ENCODE data around the gene EIF4A2. TPM values are rescaled to one million over a fixed set of nuclear protein-coding genes. Genes with fewer than 3 reads are reported as not detected.

The EIF4A2 gene
- total and polyA plus RNA-seq, 9 of the 15 experiments (the other 6 are each of a cell fraction or from before 2014, with no cell fraction given) = 307 to 754 (median 435) TPM

- TF ChIP-seq, protein P1, sequence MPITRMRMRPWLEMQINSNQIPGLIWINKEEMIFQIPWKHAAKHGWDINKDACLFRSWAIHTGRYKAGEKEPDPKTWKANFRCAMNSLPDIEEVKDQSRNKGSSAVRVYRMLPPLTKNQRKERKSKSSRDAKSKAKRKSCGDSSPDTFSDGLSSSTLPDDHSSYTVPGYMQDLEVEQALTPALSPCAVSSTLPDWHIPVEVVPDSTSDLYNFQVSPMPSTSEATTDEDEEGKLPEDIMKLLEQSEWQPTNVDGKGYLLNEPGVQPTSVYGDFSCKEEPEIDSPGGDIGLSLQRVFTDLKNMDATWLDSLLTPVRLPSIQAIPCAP (CRISPR knock-in tag; IDR thresholded peaks at IDR 0.05; ENCODE audit: borderline replicate concordance) = no peak
- TF ChIP-seq ZBTB33 (CRISPR knock-in tag; IDR thresholded peaks at IDR 0.05) = peak; percentile 31; the same call in 1 of the 2 replicates
- TF ChIP-seq PPARD (CRISPR knock-in tag; IDR thresholded peaks at IDR 0.05) = no peak
- TF ChIP-seq MEIS2 (IDR thresholded peaks at IDR 0.05; ENCODE audit: partially characterized antibody) = no peak
- 0 out of 2 replicates have a peak, but pooled peaks have one; percentile 11 for TF ChIP-seq FOXP1 (CRISPR knock-in tag; IDR thresholded peaks at IDR 0.05)
- TF ChIP-seq ZNF277 (CRISPR knock-in tag; IDR thresholded peaks at IDR 0.05; ENCODE audit: borderline replicate concordance) = no peak
- no peak for TF ChIP-seq ZNF408 (CRISPR knock-in tag; IDR thresholded peaks at IDR 0.05; ENCODE audit: low read depth)
- no peak for TF ChIP-seq ZKSCAN1 (IDR thresholded peaks at IDR 0.05; ENCODE audit: low read depth, low read length)
- TF ChIP-seq, protein P2, sequence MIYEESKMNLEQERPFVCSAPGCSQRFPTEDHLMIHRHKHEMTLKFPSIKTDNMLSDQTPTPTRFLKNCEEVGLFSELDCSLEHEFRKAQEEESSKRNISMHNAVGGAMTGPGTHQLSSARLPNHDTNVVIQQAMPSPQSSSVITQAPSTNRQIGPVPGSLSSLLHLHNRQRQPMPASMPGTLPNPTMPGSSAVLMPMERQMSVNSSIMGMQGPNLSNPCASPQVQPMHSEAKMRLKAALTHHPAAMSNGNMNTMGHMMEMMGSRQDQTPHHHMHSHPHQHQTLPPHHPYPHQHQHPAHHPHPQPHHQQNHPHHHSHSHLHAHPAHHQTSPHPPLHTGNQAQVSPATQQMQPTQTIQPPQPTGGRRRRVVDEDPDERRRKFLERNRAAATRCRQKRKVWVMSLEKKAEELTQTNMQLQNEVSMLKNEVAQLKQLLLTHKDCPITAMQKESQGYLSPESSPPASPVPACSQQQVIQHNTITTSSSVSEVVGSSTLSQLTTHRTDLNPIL (CRISPR knock-in tag; IDR thresholded peaks at IDR 0.05) = no peak
- no peak for TF ChIP-seq SNAPC5 (CRISPR knock-in tag; IDR thresholded peaks at IDR 0.05)
- TF ChIP-seq ZNF561 (CRISPR knock-in tag; conservative IDR thresholded peaks at IDR 0.05) = no peak
- no peak for TF ChIP-seq SIN3A (IDR thresholded peaks at IDR 0.05; ENCODE audit: borderline replicate concordance in 2 of 2, control insufficient read depth in 1 of 2, low read depth in 2 of 2, low read length in 2 of 2)
- TF ChIP-seq RBM25 (IDR thresholded peaks at IDR 0.05; ENCODE audit: low read depth, low read length, severe bottlenecking) = no peak
- TF ChIP-seq STAT5B (CRISPR knock-in tag; IDR thresholded peaks at IDR 0.05) = no peak
- TF ChIP-seq NCOA4 (IDR thresholded peaks at IDR 0.05; ENCODE audit: partially characterized antibody) = no peak
- TF ChIP-seq ZBTB12 (CRISPR knock-in tag; IDR thresholded peaks at IDR 0.05) = no peak
- no peak for TF ChIP-seq CCAR2 (IDR thresholded peaks at IDR 0.05; ENCODE audit: low read depth, low read length)
- TF ChIP-seq, protein P3, sequence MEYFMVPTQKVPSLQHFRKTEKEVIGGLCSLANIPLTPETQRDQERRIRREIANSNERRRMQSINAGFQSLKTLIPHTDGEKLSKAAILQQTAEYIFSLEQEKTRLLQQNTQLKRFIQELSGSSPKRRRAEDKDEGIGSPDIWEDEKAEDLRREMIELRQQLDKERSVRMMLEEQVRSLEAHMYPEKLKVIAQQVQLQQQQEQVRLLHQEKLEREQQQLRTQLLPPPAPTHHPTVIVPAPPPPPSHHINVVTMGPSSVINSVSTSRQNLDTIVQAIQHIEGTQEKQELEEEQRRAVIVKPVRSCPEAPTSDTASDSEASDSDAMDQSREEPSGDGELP (CRISPR knock-in tag; IDR thresholded peaks at IDR 0.05; ENCODE audit: borderline replicate concordance) = no peak; the same call in 1 of the 2 replicates
These were observed 42.0 kb downstream of the EIF4A2 start (continued) for GRCh38 chr3:186825294-186825821.

Data from K562 (cell line).